Breast epithelium (tissue), 4 donors: ENCODE measurements around the gene CHPT1. TPM values are rescaled to one million over a fixed set of nuclear protein-coding genes. Genes with fewer than 3 reads are reported as not detected.

ENCODE experiments used
- DNase-seq, 2 donors: peaks; one replicate each; pipeline ENCODE4 v3.0.0-alpha.2; 2019; ENCODE audit warnings: low spot score in 2 of 2
- H3K27ac ChIP-seq, 2 donors: fragments of 200-600 bp; sonication (generic) in 1 of 2; one replicate each; pipeline ENCODE4 v1.5.1; 2016 to 2019; ENCODE audit warnings: mild to moderate bottlenecking in 1 of 2
- H3K27me3 ChIP-seq, 2 donors: fragments of 200-600 bp; sonication (generic) in 1 of 2; one replicate each; pipeline versions ENCODE4 v1.5.1 to v1.6.0; 2017 to 2019; ENCODE audit warnings: control low read depth in 1 of 2, mild to moderate bottlenecking in 1 of 2
- H3K36me3 ChIP-seq: fragments of 200-600 bp; one replicate; pipeline ENCODE4 v1.5.1; 2019
- H3K4me1 ChIP-seq, 2 donors: fragments of 200-600 bp; sonication (generic); one replicate each; pipeline ENCODE4 v1.5.1; 2016 to 2019; ENCODE audit warnings: control low read depth in 1 of 2
- H3K4me3 ChIP-seq, 3 donors: fragments of 200-600 bp; sonication (generic); 1 replicate in 2 of 3; 2 replicates in 1 of 3; pipeline ENCODE4 v1.5.1; 2016 to 2019; ENCODE audit warnings: mild to moderate bottlenecking in 3 of 3, moderate library complexity in 2 of 3
- H3K9me3 ChIP-seq, 2 donors: fragments of 200-600 bp; sonication (generic) in 1 of 2; one replicate each; pipeline ENCODE4 v1.5.1; 2016 to 2019; ENCODE audit warnings: control low read depth in 1 of 2
- POLR2A ChIP-seq: fragments of 450-650 bp; IDR thresholded peaks from one replicate; pipeline ENCODE4 v1.6.1; 2016; ENCODE audit warnings: antibody characterized with exemption, mild to moderate bottlenecking, moderate library complexity
- POLR2AphosphoS5 ChIP-seq, 3 donors: sonication (generic); formaldehyde crosslinking; IDR thresholded peaks; one replicate each; pipeline ENCODE4 v1.6.1; 2017; ENCODE audit warnings: antibody characterized with exemption in 3 of 3
- intact Hi-C: fragments of 100-400 bp; cut with DNase I; formaldehyde crosslinking; loops from one replicate; pipeline ENCODE4 v1.15.1; 2023; ENCODE audit warnings: low total_unique reads
- total RNA-seq, 3 donors: library from RNA; depleted of rRNA; stranded (reverse); fragments of >200 nt; gene quantifications; one replicate each; pipeline ENCODE4 v1.1.0, GENCODE V29; 2016
- TF ChIP-seq, protein P1 (sequence below), 3 donors: fragments of 450-650 bp; IDR thresholded peaks; one replicate each; pipeline ENCODE4 v1.5.1; 2016 to 2017; ENCODE audit warnings: antibody characterized with exemption in 3 of 3, mild to moderate bottlenecking in 3 of 3, moderate library complexity in 3 of 3

The CHPT1 gene
- total RNA-seq, 3 donors from 2014 or later, result 148 to 334 (median 278) TPM

GRCh38 chr12:101685092-101685491 is 12.3 kb upstream of the CHPT1 start:
- no peak for DNase-seq
- Histone ChIP-seq H3K27ac (peak overlapping the region in 1 of 2 donors; percentile 44), H3K4me3 (no peak overlapping the region), H3K9me3 (no peaks in the 10 kb centered on the region), H3K27me3 (no peaks in the 10 kb centered on the region), H3K36me3 (no peaks in the 10 kb centered on the region), H3K4me1 (no peaks in the 10 kb centered on the region)
- intact Hi-C loops, result no loop called here
- TF ChIP-seq POLR2AphosphoS5 (IDR thresholded peaks at IDR 0.05), result no peak
- TF ChIP-seq, protein P1, sequence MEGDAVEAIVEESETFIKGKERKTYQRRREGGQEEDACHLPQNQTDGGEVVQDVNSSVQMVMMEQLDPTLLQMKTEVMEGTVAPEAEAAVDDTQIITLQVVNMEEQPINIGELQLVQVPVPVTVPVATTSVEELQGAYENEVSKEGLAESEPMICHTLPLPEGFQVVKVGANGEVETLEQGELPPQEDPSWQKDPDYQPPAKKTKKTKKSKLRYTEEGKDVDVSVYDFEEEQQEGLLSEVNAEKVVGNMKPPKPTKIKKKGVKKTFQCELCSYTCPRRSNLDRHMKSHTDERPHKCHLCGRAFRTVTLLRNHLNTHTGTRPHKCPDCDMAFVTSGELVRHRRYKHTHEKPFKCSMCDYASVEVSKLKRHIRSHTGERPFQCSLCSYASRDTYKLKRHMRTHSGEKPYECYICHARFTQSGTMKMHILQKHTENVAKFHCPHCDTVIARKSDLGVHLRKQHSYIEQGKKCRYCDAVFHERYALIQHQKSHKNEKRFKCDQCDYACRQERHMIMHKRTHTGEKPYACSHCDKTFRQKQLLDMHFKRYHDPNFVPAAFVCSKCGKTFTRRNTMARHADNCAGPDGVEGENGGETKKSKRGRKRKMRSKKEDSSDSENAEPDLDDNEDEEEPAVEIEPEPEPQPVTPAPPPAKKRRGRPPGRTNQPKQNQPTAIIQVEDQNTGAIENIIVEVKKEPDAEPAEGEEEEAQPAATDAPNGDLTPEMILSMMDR (IDR thresholded peaks at IDR 0.05), result no peak
- no peak for TF ChIP-seq POLR2A

DNA sequence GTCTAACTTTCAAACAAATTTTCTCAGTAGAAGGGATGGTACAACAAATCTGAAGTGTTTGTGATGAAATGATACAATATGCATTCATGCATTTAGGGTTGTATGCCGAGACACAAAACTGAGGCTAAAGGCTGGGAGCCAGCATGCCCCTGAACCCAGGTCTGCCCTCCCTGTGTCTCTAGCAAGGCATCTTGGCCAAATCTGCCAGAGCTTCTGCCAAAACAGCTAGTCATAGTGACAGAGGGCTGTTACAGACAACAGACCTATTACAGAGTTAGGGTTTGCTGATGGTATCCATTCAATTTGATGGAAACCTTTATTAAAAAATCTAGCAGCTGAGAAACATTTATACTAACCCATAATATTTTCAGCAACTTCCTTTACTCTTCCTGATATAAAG is 11.3 kb upstream of the CHPT1 start:
- Histone ChIP-seq H3K4me1 (no peaks in the 10 kb centered on the region), H3K27ac (no peak overlapping the region), H3K27me3 (no peaks in the 10 kb centered on the region), H3K9me3 (no peaks in the 10 kb centered on the region), H3K36me3 (no peaks in the 10 kb centered on the region), H3K4me3 (no peak overlapping the region)
- DNase-seq, result no peak
- intact Hi-C loops, result no loop called here
- TF ChIP-seq POLR2AphosphoS5 (IDR thresholded peaks at IDR 0.05) (no peak), POLR2A (no peak)
- TF ChIP-seq, protein P1 (IDR thresholded peaks at IDR 0.05), result no peak

- no peaks in the 10 kb centered on the region for H3K4me1 ChIP-seq
- TF ChIP-seq POLR2AphosphoS5 (IDR thresholded peaks at IDR 0.05), result no peak
- TF ChIP-seq, protein P1 (IDR thresholded peaks at IDR 0.05), result no peak
- TF ChIP-seq POLR2A, result no peak
- no peaks in the 10 kb centered on the region for H3K36me3 ChIP-seq
- no peaks in the 10 kb centered on the region for H3K9me3 ChIP-seq
- intact Hi-C loops, result no loop called here
- H3K27me3 ChIP-seq, result no peaks in the 10 kb centered on the region
- no peak overlapping the region for H3K4me3 ChIP-seq
- DNase-seq, result no peak
- no peak overlapping the region for H3K27ac ChIP-seq
Observed at GRCh38 chr12:101690544-101691098, 6.8 kb upstream of the CHPT1 start.

DNA sequence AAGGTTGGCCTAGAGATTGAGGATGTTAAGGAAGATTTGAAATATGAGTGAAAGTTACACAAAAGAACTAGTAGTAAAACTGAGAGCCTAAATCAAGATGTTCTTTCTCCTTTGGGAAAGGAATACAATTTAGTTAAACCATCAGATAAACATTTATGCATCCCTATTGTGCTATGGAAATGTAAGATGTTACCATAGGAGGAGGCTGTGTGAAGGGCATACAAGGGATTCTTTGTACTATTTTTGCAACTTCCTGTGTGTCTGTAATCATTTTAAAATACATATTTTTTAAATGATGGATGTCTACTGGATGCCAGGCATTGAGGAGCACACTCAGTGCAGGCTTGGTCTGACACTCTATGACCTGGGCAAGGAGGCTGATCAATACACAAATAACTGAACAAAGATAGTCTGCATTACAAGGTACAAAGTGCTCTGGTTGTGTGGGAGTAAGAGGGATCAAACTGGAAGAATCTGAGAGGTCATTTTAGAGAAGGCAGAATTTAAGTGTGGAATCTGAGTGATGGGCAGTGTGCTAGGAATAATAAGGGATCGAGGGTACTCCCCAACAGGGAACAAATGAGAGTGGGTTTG is 5.8 kb upstream of the CHPT1 start:
- Histone ChIP-seq H3K4me1 (peaks cover 0 to 3% of the 10 kb centered on the region in 2 donors), H3K27me3 (no peaks in the 10 kb centered on the region), H3K36me3 (no peaks in the 10 kb centered on the region), H3K27ac (no peak overlapping the region), H3K9me3 (no peaks in the 10 kb centered on the region), H3K4me3 (no peak overlapping the region)
- DNase-seq, result no peak
- TF ChIP-seq POLR2AphosphoS5 (IDR thresholded peaks at IDR 0.05), result no peak
- TF ChIP-seq POLR2A, result no peak
- TF ChIP-seq, protein P1 (IDR thresholded peaks at IDR 0.05), result no peak
- intact Hi-C loops, result no loop called here

GRCh38 chr12:101694297-101694848 is 3.1 kb upstream of the CHPT1 start:
- H3K27ac ChIP-seq, result no peak overlapping the region
- DNase-seq, result no peak
- TF ChIP-seq, protein P1 (IDR thresholded peaks at IDR 0.05), result no peak
- TF ChIP-seq POLR2AphosphoS5 (IDR thresholded peaks at IDR 0.05) (no peak), POLR2A (no peak)
- no peak overlapping the region for H3K4me3 ChIP-seq
- no peaks in the 10 kb centered on the region for H3K9me3 ChIP-seq
- H3K4me1 ChIP-seq, result peaks cover 0 to 3% of the 10 kb centered on the region in 2 donors
- no peaks in the 10 kb centered on the region for H3K27me3 ChIP-seq
- no peaks in the 10 kb centered on the region for H3K36me3 ChIP-seq
- intact Hi-C loops, result no loop called here
